GM19025 (cell line): ENCODE results near the gene ASB10.

Experiments
- ATAC-seq: cut with Tn5 transposase; IDR thresholded peaks from one replicate; pipeline ENCODE4 v1.9.1; 2021; ENCODE audit warnings: mild to moderate bottlenecking, low read depth, moderate library complexity; ENCODE audit not compliant: unreplicated experiment

The ASB10 gene

GRCh38 chr7:151168003-151168786, 18.9 kb downstream of the ASB10 start:
- ATAC-seq, result no peak

- ATAC-seq, result no peak
These were observed 19.7 kb downstream of the ASB10 start, which contains the start of gene GBX1 for GRCh38 chr7:151167197-151167961. TSS of gene GBX1 (minus strand) at chr7:151167694. CDS start at chr7:151167548, 146 bp downstream.

- ATAC-seq, result no peak
These were observed 20.3 kb downstream of the ASB10 start for GRCh38 chr7:151166629-151167196.

GRCh38 chr7:151161757-151162156, 25.3 kb downstream of the ASB10 start:
- no peak for ATAC-seq

GRCh38 chr7:151157645-151158329, 29.3 kb downstream of the ASB10 start:
- no peak for ATAC-seq

GRCh38 chr7:151152643-151153513, 34.2 kb downstream of the ASB10 start:
- no peak for ATAC-seq

GRCh38 chr7:151150388-151150787, 36.7 kb downstream of the ASB10 start:
- no peak for ATAC-seq

- ATAC-seq, result no peak
These were observed 38.5 kb downstream of the ASB10 start for GRCh38 chr7:151148319-151149259.

- no peak for ATAC-seq
These were observed 40.3 kb downstream of the ASB10 start for GRCh38 chr7:151146761-151147160.

- ATAC-seq, result no peak
These were observed 42.7 kb downstream of the ASB10 start for GRCh38 chr7:151144387-151144786.

GRCh38 chr7:151143261-151144015, 43.6 kb downstream of the ASB10 start:
- ATAC-seq, result no peak

- ATAC-seq, result no peak
These were observed 44.4 kb downstream of the ASB10 start for GRCh38 chr7:151142686-151143040.

GRCh38 chr7:151141855-151142685, 45.0 kb downstream of the ASB10 start:
- no peak for ATAC-seq

- no peak for ATAC-seq
These were observed 45.7 kb downstream of the ASB10 start for GRCh38 chr7:151141311-151141854.

- no peak for ATAC-seq
These were observed 46.2 kb downstream of the ASB10 start for GRCh38 chr7:151140826-151141225.

- no peak for ATAC-seq
These were observed 47.3 kb downstream of the ASB10 start for GRCh38 chr7:151139791-151140190.
